ENCODE results near the gene HADH.
A peak's percentile ranks its signal among the peaks of the same experiment; 100 is the strongest.

Gene HADH

DNA sequence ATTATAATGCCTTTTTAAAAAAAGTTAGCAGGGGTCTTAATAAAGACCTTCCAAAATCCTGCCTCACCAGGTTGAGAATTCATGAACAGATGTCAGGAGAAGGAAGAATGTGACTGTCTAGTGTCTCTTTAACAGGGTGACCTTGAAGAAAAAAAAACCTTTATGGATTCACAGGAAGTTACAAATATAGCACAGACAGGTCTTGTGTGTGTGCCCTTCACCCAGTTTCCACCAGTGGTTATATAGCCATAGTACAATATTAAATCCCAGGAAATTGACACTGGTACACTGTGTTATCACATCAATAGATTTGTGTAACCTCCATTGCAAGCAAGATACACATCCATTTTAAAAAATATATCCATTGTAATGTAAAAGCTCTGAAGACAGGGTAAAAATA, 43.7 kb downstream of the HADH start:
- H3K4me1 ChIP-seq (ENCODE audit: control insufficient read depth, low read length) = peaks cover 69% of the 10 kb centered on the region
- H3K9me3 ChIP-seq (ENCODE audit: control insufficient read depth, insufficient read depth, low read length) = no peaks in the 10 kb centered on the region
- no peak overlapping the region for H3K4me3 ChIP-seq (ENCODE audit: low read length)
- no peaks in the 10 kb centered on the region for H3K79me2 ChIP-seq (ENCODE audit: control insufficient read depth, low read length)
- TF ChIP-seq EZH2phosphoT487 (IDR thresholded peaks at IDR 0.05; ENCODE audit: borderline replicate concordance, low read length) = no peak
- TF ChIP-seq, protein P1, sequence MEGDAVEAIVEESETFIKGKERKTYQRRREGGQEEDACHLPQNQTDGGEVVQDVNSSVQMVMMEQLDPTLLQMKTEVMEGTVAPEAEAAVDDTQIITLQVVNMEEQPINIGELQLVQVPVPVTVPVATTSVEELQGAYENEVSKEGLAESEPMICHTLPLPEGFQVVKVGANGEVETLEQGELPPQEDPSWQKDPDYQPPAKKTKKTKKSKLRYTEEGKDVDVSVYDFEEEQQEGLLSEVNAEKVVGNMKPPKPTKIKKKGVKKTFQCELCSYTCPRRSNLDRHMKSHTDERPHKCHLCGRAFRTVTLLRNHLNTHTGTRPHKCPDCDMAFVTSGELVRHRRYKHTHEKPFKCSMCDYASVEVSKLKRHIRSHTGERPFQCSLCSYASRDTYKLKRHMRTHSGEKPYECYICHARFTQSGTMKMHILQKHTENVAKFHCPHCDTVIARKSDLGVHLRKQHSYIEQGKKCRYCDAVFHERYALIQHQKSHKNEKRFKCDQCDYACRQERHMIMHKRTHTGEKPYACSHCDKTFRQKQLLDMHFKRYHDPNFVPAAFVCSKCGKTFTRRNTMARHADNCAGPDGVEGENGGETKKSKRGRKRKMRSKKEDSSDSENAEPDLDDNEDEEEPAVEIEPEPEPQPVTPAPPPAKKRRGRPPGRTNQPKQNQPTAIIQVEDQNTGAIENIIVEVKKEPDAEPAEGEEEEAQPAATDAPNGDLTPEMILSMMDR (IDR thresholded peaks at IDR 0.05; ENCODE audit: low read depth, low read length, poor library complexity, severe bottlenecking) = no peak
- H3K36me3 ChIP-seq (ENCODE audit: control insufficient read depth, low read length) = peaks cover 60% of the 10 kb centered on the region
- no peaks in the 10 kb centered on the region for H3K9me2 ChIP-seq (replicated peaks; ENCODE audit: control insufficient read depth, low read length)
- no peaks in the 10 kb centered on the region for H4K20me1 ChIP-seq (ENCODE audit: control insufficient read depth, insufficient read depth, low read depth, low read length)
- no peaks in the 10 kb centered on the region for H3K27me3 ChIP-seq (ENCODE audit: control insufficient read depth, low read length)
- no peak overlapping the region for H3K4me2 ChIP-seq (ENCODE audit: low read length)
- peak overlapping the region; percentile 79 for H3K27ac ChIP-seq (ENCODE audit: low read depth, low read length)
- peaks cover 5% of the 10 kb centered on the region; the same call in 1 of the 2 replicates for H3F3A ChIP-seq (ENCODE audit: control insufficient read depth, insufficient read depth)

DNA sequence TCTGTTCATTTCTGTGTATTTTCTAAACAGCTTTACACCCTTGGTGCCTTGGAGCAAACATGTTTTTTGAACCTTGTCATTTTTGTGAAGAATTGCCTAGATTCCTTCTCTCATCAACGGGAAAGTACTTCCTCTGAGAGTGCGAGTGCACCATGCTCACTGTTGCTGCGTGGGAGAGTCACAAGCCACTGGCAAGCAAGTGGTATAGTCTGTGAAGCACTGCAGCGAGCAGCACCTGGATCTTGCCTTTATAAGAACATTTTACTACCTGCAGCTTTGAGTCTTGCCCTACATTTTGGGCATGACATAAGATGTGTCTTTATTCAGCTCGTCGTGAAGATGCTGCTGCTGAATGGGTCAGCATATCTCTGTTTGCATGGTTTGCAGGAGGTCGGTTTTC, 44.9 kb downstream of the HADH start:
- peak overlapping the region; percentile 79 for H3K27ac ChIP-seq (ENCODE audit: low read depth, low read length)
- no peaks in the 10 kb centered on the region for H3K9me3 ChIP-seq (ENCODE audit: control insufficient read depth, insufficient read depth, low read length)
- H3K4me1 ChIP-seq (ENCODE audit: control insufficient read depth, low read length) = peaks cover 74% of the 10 kb centered on the region
- no peaks in the 10 kb centered on the region for H3K27me3 ChIP-seq (ENCODE audit: control insufficient read depth, low read length)
- no peaks in the 10 kb centered on the region for H3K9me2 ChIP-seq (replicated peaks; ENCODE audit: control insufficient read depth, low read length)
- H3K79me2 ChIP-seq (ENCODE audit: control insufficient read depth, low read length) = no peaks in the 10 kb centered on the region
- H3F3A ChIP-seq (ENCODE audit: control insufficient read depth, insufficient read depth) = peaks cover 5% of the 10 kb centered on the region; the same call in 1 of the 2 replicates
- TF ChIP-seq EZH2phosphoT487 (IDR thresholded peaks at IDR 0.05; ENCODE audit: borderline replicate concordance, low read length) = no peak
- TF ChIP-seq, protein P1 (IDR thresholded peaks at IDR 0.05; ENCODE audit: low read depth, low read length, poor library complexity, severe bottlenecking) = no peak
- H3K4me3 ChIP-seq (ENCODE audit: low read length) = no peak overlapping the region; the same call in 1 of the 2 replicates
- H3K36me3 ChIP-seq (ENCODE audit: control insufficient read depth, low read length) = peaks cover 49% of the 10 kb centered on the region
- no peaks in the 10 kb centered on the region for H4K20me1 ChIP-seq (ENCODE audit: control insufficient read depth, insufficient read depth, low read depth, low read length)
- H3K4me2 ChIP-seq (ENCODE audit: low read length) = peak overlapping the region; percentile 75

DNA sequence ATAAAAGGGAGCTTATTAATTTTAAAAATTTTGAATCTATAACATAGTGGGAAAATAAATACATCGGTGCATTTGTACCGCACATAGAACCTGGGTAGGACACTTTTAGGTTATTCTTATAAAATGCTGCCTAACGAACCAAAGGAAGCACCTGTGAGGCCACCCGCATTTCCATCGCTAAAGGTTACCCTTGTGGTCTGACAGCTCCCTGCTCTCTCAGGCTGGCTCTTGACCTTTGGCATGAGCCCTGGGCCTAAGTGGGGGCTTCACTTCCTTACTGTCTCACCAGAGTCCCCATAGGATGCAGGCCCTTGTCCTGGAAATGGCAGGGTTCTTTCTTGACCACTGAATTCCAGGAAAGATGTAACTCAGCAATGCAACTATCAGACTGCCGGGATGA, 46.0 kb downstream of the HADH start:
- H3K36me3 ChIP-seq (ENCODE audit: control insufficient read depth, low read length) = peaks cover 44% of the 10 kb centered on the region
- H3K4me2 ChIP-seq (ENCODE audit: low read length) = peak overlapping the region; percentile 75
- no peaks in the 10 kb centered on the region for H3K9me2 ChIP-seq (replicated peaks; ENCODE audit: control insufficient read depth, low read length)
- no peaks in the 10 kb centered on the region for H3K79me2 ChIP-seq (ENCODE audit: control insufficient read depth, low read length)
- no peak for TF ChIP-seq EZH2phosphoT487 (IDR thresholded peaks at IDR 0.05; ENCODE audit: borderline replicate concordance, low read length)
- TF ChIP-seq, protein P1 (IDR thresholded peaks at IDR 0.05; ENCODE audit: low read depth, low read length, poor library complexity, severe bottlenecking) = no peak
- no peaks in the 10 kb centered on the region for H4K20me1 ChIP-seq (ENCODE audit: control insufficient read depth, insufficient read depth, low read depth, low read length)
- peaks cover 66% of the 10 kb centered on the region for H3K4me1 ChIP-seq (ENCODE audit: control insufficient read depth, low read length)
- H3F3A ChIP-seq (ENCODE audit: control insufficient read depth, insufficient read depth) = peaks cover 5% of the 10 kb centered on the region; the same call in 1 of the 2 replicates
- peak overlapping the region; percentile 59 for H3K4me3 ChIP-seq (ENCODE audit: low read length)
- no peaks in the 10 kb centered on the region for H3K9me3 ChIP-seq (ENCODE audit: control insufficient read depth, insufficient read depth, low read length)
- peak overlapping the region; percentile 79 for H3K27ac ChIP-seq (ENCODE audit: low read depth, low read length)
- H3K27me3 ChIP-seq (ENCODE audit: control insufficient read depth, low read length) = no peaks in the 10 kb centered on the region

Data from DOHH2 (cell line).